Fibroblast of skin of right biceps (primary cell): Measurements from ENCODE around the gene EHF.
A peak's percentile ranks its signal among the peaks of the same experiment; 100 is the strongest.

Source experiments
- DNase-seq: peaks from one replicate; pipeline ENCODE4 v3.0.0-alpha.2; 2013

The EHF gene

DNA sequence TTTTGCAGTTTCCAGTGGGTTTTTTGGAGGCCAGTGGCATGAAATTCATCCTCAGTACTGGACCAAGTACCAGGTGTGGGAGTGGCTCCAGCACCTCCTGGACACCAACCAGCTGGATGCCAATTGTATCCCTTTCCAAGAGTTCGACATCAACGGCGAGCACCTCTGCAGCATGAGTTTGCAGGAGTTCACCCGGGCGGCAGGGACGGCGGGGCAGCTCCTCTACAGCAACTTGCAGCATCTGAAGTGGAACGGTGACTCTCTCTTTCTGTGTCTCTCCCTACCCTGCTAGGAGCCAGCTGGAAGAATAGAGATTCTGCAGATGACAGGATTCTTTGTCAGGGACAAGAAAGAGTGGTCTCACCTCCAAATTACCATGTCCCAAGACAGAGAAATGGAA is 25.5 kb downstream of the EHF start:
- DNase-seq: no peak

GRCh38 chr11:34647131-34647530 is 26.2 kb downstream of the EHF start:
- no peak for DNase-seq

DNA sequence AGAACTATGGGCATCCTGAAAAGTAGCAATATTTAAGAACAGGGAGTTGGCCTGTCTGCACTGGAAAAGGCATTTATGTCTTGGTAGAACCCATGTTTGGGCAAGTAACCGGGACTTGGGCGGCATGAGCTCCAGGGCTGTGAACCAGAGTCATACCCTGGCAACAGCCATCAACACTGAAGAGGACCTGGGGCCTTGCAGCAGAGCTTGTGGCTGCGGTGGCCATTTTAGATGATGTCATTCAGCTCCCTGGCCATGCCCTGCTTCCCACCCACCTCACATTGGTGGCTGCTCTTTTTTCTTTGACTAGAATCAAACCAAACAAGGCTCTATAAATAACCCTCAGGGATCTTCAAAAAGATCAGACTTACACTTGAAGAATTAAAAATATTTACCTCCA is 26.6 kb downstream of the EHF start:
- no peak for DNase-seq

- no peak for DNase-seq
These were observed 27.1 kb downstream of the EHF start for GRCh38 chr11:34648036-34648435.

- DNase-seq: no peak
These were observed 28.7 kb downstream of the EHF start for GRCh38 chr11:34649597-34649996.

- no peak for DNase-seq
These were observed 29.6 kb downstream of the EHF start for GRCh38 chr11:34650528-34650927.

DNA sequence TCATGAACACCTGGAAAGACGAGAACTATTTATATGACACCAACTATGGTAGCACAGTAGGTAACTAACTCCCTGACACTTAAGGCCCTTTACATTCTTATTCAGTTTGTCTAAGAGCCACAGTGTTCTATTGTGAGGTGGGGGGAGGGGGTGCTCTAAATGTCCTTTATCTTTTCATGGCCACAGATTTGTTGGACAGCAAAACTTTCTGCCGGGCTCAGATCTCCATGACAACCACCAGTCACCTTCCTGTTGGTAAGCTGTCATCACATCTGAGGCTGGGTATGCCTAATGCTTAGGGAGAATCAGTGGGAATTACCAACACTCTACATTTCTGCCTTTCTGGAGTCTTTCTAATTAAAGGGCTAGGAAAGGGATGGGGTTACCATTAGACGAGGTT is 30.7 kb downstream of the EHF start:
- DNase-seq: peak; percentile 17

- no peak for DNase-seq
These were observed 31.5 kb downstream of the EHF start for GRCh38 chr11:34652191-34652973.

GRCh38 chr11:34653031-34653430 is 32.1 kb downstream of the EHF start:
- no peak for DNase-seq

DNA sequence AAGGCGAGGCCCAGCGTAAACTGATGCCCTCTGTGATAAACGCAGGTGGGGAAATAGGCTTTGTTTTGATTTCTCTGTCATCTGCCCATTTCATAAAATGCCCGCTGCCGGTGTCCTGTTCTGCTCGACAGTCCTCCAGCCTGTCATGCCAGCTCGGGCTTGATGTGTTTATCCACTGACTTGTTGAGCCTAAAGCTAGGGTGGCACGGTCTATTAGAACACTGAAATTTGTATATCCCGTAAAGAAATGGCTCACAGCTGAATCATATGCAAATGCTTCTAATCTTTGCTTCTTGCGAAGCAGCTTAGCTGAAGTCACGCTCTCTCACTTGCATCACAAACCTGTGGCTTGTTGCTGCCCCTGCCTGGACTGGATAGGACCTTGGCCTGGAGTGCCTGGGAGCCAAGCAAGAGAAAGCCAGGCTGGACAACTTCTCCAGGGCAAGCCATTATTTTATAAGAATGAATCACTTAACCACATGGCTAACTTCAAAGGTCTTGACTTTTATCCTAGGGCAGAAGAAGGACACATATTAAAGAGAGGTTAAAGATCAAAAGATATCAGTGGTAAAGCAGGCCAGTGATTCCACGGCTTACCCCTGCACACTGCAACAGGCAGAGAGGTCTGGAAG is 33.1 kb downstream of the EHF start:
- peak; percentile 82 for DNase-seq

DNA sequence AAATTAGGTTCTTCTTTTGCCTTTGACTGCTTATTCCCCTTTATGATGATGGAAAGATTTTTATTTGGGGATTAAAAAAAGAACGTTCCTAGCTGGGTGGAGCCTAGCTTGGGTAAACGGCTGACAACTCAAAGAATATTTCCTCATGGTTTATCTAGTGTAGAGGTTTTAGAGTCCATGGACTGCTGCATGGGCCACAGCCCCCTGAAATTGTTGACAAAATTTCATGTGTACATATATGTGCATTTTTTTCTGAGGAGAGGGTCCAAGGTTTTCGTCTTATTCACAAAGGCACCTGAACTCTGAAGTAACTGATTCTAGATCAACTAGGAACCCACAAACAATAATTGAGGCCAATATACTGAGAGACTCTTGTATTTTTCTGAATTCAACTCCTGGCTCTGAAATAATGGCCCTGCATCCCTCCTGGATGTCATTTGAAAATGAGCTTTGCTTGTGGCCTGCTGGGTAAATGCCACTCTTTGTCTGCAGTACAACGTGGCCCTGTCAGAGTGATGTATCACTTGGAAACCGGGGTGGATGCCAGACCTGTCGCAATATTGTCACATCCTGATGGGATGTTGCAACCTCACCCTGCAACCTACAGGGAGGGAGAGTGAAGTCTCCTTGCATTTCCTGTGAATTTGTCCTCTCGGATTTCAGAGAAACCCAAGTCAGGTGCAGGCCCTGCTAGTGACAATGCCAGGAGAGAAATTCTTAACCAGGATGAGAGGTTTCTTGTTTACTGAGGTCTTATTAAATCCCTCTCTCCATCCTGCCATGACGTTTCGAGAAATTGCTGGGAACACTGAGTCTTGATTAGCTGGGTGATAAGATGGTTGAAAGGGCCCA is 33.8 kb downstream of the EHF start:
- DNase-seq: peak; percentile 74

DNA sequence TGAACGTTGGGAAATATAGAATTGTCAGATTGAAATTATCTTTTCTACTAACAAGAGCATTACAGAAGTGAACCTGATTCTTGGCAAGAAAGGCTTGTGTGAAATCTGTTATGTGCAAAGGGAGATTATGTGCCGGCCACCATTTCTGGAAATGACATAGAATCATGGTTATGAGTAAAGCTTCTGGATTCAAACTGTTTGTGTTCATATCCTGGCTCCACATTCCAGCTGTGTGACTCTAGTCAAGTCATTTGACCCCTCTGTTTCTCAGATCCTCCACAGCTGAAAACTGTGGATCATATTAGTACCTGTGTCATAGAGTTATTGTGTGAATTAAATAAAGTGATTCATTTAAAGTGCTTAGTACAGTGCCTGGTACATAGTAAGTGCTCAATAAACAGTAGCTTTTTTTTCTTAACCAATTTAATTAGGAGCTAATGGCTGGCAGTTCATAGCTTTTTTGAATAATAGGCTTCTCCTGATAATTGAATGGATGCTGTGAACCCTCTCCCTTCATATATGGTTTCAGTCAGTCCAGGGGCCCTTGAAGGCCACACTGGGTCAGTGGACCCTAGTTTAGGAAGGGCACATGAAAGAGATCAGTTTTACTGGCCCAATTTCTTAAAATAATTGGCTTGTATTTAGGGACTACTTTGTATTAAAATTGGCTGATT is 34.6 kb downstream of the EHF start:
- peak; percentile 84 for DNase-seq

GRCh38 chr11:34656062-34656720 is 35.3 kb downstream of the EHF start:
- DNase-seq: no peak

- DNase-seq: no peak
These were observed 37.5 kb downstream of the EHF start for GRCh38 chr11:34658071-34659015.

GRCh38 chr11:34659096-34659733 is 38.3 kb downstream of the EHF start:
- no peak for DNase-seq

DNA sequence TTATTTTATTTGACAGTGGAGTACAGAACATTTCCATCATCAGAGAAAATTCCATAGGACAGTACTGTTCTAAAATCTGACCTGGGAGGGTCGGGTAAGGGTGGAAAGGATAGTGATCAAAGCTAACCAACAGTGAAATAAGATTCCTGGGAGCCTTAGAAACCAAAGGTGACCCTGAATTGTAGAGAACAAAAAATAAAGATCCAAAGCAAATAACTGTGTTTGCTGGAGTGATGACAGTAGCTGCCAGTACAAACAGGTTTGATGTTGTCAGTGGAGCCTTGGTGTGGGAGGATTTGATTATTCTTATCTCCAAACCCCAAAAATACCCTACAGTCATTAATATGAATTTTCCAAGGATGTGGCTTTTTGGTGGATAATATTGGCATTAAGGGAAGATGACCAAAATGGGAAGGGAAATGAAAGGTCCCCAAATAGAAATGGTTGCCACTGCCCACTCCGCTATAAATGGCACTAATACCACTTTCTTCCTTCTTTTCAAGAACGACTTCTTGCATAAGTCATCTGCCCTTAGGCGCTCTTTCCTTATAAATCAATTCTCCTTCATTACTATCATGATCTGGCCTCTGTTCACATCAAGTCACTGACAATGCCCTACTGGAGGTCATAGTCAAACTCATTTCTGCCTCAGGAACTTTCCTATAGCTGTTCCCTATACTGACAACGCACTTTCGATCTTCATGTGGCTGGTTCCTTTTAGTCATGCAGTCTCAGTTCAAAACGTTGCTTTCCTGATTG is 44.4 kb downstream of the EHF start:
- no peak for DNase-seq

- no peak for DNase-seq
These were observed 47.1 kb downstream of the EHF start for GRCh38 chr11:34667810-34668582.

GRCh38 chr11:34668583-34669053 is 47.7 kb downstream of the EHF start:
- no peak for DNase-seq

GRCh38 chr11:34669458-34669857 is 48.6 kb downstream of the EHF start:
- DNase-seq: no peak
